GM19193 (cell line): Measurements from ENCODE around the gene MACROD2.

Experiments used
- POLR2A ChIP-seq: IDR thresholded peaks from 4 replicates; pipeline ENCODE4 v1.6.1; 2011; ENCODE audit not compliant: insufficient read depth, insufficient read length; ENCODE audit errors: extremely low read depth

Gene MACROD2

DNA sequence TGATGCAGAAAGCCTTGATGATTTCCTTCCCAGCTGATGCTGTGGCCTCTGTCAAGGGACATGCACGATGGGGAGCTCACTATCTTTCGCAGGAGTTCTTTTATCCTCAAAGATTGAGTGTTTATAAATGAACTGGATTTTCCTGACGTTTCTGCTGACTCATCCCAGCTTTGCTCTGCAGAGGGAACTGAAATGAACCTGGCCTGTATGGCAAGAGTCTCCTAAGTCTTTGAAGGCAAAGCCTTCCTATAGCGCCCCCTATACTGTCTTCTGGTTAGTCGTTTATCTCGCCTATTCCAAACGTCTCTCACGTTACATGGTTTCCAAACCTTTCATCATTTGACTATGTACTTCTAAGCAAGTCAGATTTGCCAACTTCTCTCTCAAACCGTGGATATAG is 2012.6 kb downstream of the MACROD2 start:
- no peak for TF ChIP-seq POLR2A

DNA sequence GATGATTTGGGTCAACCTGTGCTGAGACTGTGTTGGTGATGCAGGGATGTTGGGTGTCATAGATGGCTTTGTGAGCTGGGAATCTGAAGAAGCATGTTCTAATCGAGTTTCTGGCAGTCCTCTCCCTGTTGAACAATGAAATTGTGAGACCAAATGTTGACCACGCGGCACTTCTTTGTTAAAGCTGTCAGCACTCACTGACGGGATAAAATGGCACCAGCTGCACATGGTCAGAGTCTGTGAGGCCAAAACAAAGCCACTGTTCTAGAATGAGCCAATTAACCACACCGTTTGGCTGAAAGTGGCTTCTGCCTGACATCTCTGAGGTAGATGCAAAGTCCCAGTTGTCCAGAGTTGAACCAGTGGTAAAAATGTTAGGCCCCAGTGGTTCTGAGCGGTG is 2015.7 kb downstream of the MACROD2 start:
- TF ChIP-seq POLR2A, result no peak

DNA sequence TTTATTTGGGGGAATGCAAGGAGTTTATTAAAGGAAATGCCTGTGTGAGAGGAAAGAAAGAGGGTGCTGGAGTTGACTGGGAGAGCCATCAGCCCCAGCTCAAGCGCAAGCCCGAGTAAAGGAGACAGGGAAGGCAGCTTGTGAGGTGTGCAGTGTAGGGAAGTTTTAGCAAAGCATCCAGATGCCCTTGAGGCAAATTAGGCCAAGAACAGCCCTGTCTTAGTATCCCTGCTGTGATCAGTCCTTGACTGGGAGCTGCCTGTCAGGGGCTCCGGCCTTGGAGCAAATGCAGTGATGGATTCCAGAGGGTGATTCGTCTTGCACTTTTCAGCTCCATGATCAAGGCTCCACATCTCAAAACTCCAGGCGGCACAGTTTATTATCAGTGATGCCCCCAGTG is 2016.2 kb downstream of the MACROD2 start:
- no peak for TF ChIP-seq POLR2A

DNA sequence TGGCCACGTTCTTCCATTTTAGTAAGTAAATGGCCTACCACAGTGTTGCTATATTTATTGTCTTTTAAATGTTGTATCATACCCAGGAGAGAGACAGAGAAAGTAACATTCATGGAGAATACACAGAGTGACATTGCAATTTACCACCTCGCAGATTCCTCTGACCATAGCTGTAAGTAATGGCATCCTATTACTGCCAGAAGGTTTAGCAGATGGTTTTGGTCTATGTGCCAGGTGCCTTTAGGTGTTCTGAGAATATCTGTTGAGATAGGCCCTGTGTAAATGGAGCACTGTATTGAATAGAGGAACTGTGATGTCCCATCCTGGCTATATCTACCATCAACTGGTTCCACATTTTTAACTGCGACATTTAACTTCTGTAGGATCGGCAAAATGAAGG is 2018.3 kb downstream of the MACROD2 start:
- no peak for TF ChIP-seq POLR2A

DNA sequence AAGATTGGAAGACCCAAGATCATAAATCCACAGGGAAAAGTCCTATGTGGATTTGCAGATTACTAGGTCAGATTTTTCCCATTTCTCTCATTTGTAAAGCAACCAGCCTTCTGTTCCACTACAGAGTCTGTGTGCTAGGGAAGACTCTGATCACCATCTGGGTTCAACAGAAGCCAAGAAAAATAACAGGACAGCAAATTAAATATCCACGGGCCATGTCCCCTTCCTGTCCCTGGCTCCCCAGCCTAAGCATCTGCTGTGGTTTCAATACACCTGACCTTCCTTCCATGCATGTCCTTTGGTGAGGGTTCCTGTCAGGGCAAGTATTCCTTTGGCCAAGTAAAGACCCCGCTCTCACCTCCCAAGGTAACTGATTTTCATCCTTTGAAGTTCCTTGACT is 2019.1 kb downstream of the MACROD2 start:
- TF ChIP-seq POLR2A, result no peak

DNA sequence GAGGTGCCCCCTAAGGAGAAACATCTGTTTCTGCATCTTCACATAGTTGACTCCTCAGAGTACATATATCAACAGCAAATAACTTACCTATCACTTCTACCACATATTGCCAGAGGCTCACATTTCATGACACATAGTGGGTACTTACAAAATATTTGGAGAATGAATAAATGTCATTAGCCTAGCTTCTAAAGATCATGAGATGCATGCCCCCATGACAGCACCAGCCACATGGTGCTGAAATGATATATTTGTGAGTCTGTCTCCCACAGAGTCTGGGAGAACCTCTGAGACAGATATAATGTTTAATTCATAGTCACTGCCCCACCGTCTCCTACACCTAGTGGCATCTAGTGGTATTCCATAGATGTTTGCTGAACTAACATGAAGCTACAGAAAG is 2022.3 kb downstream of the MACROD2 start:
- TF ChIP-seq POLR2A, result no peak

DNA sequence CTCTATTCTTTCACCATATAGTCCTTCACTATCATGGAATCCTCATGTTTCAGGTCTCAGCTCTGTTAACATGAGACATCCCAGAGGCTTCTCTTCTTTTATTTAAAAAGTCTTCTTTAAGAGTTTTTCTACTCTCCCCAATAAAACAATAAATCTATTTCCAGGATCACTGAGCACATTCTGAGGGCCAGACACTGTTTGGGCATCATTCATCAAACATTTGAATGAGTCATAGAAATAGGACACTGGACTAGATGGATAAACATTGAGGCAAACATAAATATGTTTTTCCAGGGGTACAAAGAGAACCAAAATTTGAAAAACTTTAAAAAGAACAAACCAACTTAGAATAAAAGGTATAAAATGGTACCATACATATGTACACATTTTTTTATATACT is 2023.6 kb downstream of the MACROD2 start:
- no peak for TF ChIP-seq POLR2A

DNA sequence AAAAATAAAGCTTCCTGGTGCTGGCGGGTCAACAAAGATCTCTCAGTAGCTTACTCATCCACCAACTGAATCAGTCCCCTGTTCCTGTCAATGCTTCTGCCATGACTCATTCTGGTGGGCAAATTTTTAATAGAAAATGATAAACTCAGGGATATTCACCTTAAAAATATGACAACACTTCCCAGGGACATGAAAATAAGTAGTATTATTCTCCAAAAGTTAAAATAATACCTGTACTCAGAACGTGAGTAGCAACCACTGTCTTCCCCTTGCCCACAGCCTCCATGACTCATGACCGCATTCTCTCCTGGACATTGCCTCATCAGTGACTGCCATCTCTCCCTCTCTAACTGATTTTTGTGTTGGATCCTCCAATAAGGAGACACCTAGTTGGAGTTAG is 2025.7 kb downstream of the MACROD2 start:
- no peak for TF ChIP-seq POLR2A

DNA sequence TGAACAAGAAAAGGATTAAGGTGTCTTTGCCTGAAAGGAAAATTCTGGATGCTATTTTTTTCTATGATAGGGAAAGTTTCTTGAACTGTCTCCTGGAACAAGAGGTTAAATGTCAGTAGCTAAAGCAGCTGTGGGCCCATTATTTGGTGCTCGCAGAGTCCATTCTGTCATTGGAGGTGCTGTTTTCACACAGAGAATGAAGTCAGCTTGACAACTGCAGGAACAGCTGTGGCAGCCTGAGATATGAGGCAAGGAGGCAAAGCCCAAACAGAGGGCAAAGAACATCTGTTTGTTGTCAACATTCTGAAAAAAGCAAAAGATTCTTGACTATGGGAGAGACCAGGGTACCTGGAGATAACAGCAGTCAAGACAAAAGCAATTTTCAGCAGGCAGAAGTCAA is 2029.8 kb downstream of the MACROD2 start:
- TF ChIP-seq POLR2A, result no peak

DNA sequence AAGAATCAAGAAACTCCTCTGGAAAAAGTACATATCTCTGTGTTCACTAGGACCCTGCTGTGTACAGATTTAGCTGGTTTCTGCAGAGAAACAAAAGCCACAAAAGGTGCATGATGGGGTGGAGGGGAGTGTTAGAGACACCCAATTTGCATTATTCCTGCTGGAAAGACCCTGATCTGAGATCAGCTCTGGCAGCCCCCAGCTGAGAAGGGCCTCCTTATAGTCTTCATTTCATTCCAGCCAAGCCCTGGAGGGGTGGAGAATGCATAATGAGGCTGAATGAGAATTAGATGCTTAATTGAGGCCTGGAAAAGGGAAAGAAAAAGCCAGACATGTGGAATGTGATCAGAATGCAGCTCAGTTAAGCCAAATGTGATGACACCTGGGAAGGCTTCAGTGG is 2032.4 kb downstream of the MACROD2 start:
- no peak for TF ChIP-seq POLR2A

DNA sequence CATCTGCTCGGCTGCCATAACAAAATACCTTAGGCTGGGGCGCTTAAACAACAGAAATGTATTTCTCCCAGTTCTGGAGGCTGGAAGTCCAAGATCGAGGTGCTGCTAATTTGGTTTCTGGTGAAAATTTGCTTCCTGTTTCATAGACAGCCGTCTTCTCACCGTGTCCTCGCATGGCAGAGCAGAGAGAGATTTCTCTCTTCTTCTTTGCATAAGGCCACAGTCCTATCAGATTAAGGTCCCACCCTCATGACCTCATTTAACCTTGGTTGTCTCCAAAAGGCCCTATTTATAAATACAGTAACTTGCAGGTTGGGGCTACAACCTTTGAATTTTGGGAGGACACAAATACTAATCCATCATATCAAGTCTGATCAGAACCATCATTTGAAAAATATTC is 2033.6 kb downstream of the MACROD2 start:
- no peak for TF ChIP-seq POLR2A

DNA sequence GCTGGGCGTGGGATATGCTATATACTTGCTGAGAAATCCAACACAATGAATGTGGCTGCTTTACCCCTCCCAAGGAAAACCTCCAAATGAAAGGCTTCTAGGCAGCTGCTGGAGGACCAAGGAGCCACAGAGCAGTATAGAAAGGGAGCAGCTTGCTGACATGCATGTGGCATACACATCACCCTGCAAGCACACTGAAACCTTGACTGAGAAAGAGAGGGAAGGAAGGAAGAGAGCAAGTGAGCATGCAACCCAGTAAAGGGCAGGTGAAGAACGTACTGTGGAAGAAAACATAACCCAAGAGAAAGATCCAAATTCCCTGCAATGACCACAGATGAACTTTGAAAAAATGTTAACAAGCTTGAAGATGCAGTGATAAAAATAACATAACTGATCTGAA is 2034.9 kb downstream of the MACROD2 start:
- no peak for TF ChIP-seq POLR2A

DNA sequence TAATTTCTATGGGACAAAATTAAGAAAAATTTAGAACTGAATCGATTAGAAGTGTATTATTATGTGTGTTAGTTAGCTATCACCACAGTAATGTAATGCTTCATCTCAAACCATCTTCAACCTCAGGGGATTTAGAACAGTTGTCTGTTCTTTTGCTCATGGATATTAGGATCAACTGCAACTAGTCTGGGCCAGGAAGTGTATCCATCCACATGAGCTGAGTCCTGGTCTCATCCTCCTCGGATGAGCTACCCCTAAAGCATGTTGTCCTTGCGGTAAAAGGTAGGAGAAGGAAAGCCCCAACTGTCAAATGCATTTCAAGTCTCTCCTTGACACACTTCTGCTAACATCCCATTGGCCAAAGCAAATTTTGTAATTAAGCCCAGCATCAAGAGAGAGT is 2040.3 kb downstream of the MACROD2 start:
- no peak for TF ChIP-seq POLR2A

DNA sequence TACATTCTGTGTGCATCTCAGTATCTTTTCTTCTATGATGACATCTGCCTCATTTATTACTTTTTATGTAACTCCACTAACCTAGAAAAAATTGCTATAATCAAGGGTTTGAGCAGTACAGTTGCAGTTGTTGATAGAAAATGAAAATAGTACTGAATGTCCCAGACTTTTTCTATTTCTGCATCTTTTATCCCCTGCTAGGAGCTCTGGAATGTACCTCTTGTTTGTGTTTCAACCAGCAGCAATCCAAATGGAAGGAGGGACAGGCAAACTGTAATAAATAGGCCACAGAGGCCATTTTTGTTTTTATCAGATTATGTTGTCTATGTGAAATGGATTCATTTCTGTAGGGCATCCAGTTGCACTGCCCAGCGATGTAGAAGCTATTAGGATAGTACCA is 2041.0 kb downstream of the MACROD2 start:
- no peak for TF ChIP-seq POLR2A

DNA sequence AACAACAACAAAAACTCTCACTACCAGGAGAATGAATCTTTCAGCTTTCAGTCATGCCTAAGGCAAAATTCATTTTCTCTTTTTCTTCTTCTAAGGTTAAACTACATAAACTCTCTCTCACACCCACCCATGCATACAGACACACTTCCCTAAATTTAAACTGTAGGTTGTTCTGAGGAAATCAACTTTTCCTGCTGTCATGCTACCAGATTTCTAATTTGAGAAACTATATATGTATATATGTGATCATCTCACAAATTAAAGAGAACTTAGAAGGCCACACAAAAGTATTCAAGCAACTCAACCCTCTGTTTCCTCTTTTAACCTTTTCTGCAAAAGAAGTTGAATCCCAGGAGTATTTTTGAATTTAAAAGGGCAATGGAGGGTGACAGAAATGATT is 2045.4 kb downstream of the MACROD2 start:
- no peak for TF ChIP-seq POLR2A

DNA sequence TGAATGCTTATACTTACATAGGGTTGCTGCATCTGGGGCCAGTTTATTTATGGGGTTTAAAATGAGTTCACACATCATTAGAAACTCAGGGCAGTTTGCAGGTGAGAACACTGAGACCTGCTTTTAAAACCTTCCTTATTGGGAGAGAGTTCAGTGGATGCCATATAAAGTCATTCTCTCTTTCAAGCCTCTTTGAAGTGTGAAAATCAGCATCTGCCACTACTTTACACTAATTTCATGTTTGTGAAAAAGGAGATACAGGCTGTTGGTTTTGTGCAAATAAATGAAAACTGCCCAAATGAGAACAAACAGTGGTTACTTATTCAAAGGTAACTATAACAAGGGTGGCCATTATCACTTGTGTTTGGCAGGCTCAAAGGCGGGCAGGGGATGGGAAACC is 2047.4 kb downstream of the MACROD2 start:
- no peak for TF ChIP-seq POLR2A

DNA sequence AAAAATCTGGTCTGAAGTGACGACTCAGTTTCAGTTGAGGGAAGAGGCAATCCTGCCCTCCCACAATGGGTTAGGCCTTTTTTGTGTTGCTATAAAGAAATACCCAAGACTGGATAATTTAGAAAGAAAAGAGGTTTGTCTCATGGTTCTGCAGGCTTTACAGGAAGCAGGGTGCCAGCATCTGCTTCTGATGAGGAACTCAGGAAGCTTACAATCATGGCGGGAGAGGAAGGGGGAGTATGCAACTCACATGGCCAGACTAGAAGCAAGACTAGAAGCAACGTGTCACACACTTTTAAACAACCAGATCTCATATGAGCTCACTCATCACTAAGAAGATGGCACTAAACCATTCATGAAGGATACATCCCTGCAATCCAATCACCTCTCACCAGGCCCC is 2048.6 kb downstream of the MACROD2 start:
- TF ChIP-seq POLR2A, result no peak

DNA sequence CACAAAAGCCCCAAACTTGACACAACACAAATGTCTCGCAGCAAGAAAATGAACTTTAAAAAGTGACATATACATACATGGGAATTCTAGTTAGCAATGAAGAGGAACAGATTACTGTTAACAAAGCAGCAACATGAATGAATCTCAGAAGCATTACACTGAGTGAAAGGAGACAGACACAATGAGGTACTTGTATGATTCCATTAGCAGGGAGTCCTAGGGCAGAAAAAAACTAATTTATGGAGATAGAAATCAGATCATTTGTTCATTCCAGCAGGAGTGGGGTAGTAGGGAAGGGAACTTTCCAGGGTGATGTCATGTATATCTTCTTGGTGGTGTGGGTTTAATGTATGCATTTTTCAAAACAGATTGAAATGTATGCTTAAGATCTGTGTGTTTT is 2053.6 kb downstream of the MACROD2 start:
- TF ChIP-seq POLR2A, result no peak
